ENCODE data around the gene MX1.

Gene MX1

DNA sequence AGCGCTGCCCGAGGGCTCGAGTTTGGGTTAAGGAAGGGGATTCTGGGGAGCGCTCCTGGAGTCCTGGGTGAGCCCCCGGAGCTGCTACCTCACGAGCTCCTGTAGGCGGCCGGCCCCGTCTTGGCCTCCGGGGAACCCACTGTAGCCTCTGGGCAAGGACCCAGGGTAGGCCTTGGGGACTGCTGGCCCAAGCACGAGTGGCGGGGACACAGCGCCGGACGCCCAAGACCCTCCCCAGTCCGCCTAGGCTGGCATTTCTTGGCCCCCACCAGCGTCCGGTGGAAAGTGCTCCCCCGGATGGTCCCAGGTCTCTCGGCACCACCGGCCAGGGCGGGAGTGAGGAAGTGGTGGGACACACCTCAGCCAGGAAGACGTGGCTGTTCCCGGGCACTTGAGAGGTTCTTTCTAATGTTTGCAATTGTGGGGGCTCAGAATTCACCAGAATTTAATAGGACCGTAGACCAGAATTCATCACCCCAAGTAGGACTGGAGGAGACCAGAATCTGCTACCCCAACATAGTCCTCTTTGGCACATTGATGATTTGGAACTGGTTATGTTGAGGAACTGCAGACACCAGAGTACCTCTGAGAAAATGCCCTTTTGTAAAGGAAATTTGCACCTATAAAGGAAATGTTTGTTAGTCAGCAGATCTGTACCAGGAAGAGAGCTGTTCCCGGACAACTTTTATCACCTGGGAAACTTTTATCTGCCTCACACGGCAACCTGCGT, 82.5 kb downstream of the MX1 start:
- TF ChIP-seq, protein P1, sequence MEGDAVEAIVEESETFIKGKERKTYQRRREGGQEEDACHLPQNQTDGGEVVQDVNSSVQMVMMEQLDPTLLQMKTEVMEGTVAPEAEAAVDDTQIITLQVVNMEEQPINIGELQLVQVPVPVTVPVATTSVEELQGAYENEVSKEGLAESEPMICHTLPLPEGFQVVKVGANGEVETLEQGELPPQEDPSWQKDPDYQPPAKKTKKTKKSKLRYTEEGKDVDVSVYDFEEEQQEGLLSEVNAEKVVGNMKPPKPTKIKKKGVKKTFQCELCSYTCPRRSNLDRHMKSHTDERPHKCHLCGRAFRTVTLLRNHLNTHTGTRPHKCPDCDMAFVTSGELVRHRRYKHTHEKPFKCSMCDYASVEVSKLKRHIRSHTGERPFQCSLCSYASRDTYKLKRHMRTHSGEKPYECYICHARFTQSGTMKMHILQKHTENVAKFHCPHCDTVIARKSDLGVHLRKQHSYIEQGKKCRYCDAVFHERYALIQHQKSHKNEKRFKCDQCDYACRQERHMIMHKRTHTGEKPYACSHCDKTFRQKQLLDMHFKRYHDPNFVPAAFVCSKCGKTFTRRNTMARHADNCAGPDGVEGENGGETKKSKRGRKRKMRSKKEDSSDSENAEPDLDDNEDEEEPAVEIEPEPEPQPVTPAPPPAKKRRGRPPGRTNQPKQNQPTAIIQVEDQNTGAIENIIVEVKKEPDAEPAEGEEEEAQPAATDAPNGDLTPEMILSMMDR (conservative IDR thresholded peaks at IDR 0.05; ENCODE audit: low read length), result no peak
- H3K4me3 ChIP-seq (ENCODE audit: low read length), result no peak overlapping the region
- no peak for DNase-seq (ENCODE audit: low read depth)
